Heart left ventricle (tissue), 16 donors: ENCODE measurements around the gene RSAD2. TPM values are rescaled to one million over a fixed set of nuclear protein-coding genes. Genes with fewer than 3 reads are reported as not detected.

Experiments
- ATAC-seq, 4 donors: fragments of 200-7000 bp; cut with Tn5 transposase; one replicate each; pipeline ENCODE4 v1.9.1; 2020 to 2022; ENCODE audit warnings: moderate library complexity in 4 of 4, mild to moderate bottlenecking in 3 of 4, moderate number of reproducible peaks in 1 of 4
- DNase-seq, 5 donors: peaks; one replicate each; pipeline ENCODE4 v3.0.0-alpha.2; 2020
- H3K27ac ChIP-seq, 12 donors: fragments of 200-600 bp; sonication (generic) in 4 of 12; one replicate each; pipeline versions ENCODE4 v1.5.0 to v1.8.0; 2016 to 2022; ENCODE audit warnings: mild to moderate bottlenecking in 2 of 12
- H3K27me3 ChIP-seq, 9 donors: fragments of 200-600 bp; sonication (generic) in 2 of 9; one replicate each; pipeline versions ENCODE4 v1.5.1 to v1.8.0; 2016 to 2022; ENCODE audit warnings: mild to moderate bottlenecking in 3 of 9
- H3K36me3 ChIP-seq, 9 donors: fragments of 200-600 bp; sonication (generic) in 2 of 9; one replicate each; pipeline versions ENCODE4 v1.5.0 to v1.8.0; 2018 to 2022; ENCODE audit warnings: mild to moderate bottlenecking in 2 of 9
- H3K4me1 ChIP-seq, 12 donors: fragments of 200-600 bp; sonication (generic) in 4 of 12; one replicate each; pipeline versions ENCODE4 v1.5.0 to v1.8.0; 2016 to 2022; ENCODE audit warnings: mild to moderate bottlenecking in 3 of 12
- H3K4me3 ChIP-seq, 12 donors: fragments of 200-600 bp; sonication (generic) in 4 of 12; one replicate each; pipeline versions ENCODE4 v1.5.0 to v1.8.0; 2017 to 2022; ENCODE audit warnings: mild to moderate bottlenecking in 9 of 12, moderate library complexity in 4 of 12
- H3K9me3 ChIP-seq, 12 donors: fragments of 200-600 bp; sonication (generic) in 4 of 12; one replicate each; pipeline versions ENCODE4 v1.5.0 to v1.8.0; 2016 to 2022; ENCODE audit warnings: mild to moderate bottlenecking in 1 of 12
- CTCF ChIP-seq, 12 donors: fragments of 200-600 bp; sonication (generic) in 4 of 12; IDR thresholded peaks; one replicate each; pipeline versions ENCODE4 v1.5.0 to v1.8.0; 2018 to 2022; ENCODE audit warnings: antibody characterized with exemption in 12 of 12, mild to moderate bottlenecking in 5 of 12
- POLR2A ChIP-seq, 2 donors: fragments of 450-650 bp; IDR thresholded peaks; one replicate each; pipeline ENCODE4 v1.6.1; 2017; ENCODE audit warnings: antibody characterized with exemption in 2 of 2, mild to moderate bottlenecking in 2 of 2, moderate library complexity in 2 of 2
- WGBS, 4 donors: extraction: QIAGEN DNeasy Blood & Tissue Kit in 2 of 4; methylation state at CpG; one replicate each; pipeline versions ENCODE4 v1.1.5 to v1.1.7; 2013 to 2018; 5-methylcytosine and 5-hydroxymethylcytosine counted together
- intact Hi-C, 10 donors: fragments of 100-400 bp; cut with DNase I; formaldehyde crosslinking; loops; one replicate each; pipeline versions ENCODE4 v1.11.1 to v1.14.2; 2022
- polyA plus RNA-seq, 2 donors: library from polyadenylated mRNA; stranded (reverse); fragments of 200-250 nt; gene quantifications; one replicate each; pipeline ENCODE4 v1.2.3, GENCODE V29; 2013
- total RNA-seq, 9 donors: library from RNA; depleted of rRNA in 2 of 9; stranded (reverse); fragments of >200 nt in 2 of 9; fragmentation: NEBNext Ultra II Directional in 3 of 9; extraction: Animal tissue kit (Norgen Biotek cat#: 25700) in 3 of 9; gene quantifications; one replicate each; pipeline versions ENCODE4 v1.1.0 to v1.2.4, GENCODE V29; 2016 to 2023
- donor health status: ischemic (EF 13 %, LVEDD 7.1; RV severe dilation, severe dysfunction).
- donor health status: healthy with polysubstance abuse.
- donor health status: DM: no; HTN: yes; CAD: no.
- donor health status: DM: no; HTN: no; CAD: no.
- donor health status: ischemic (EF 25% LVEDD 6.9; RV normal size, moderate dysfunction).
- donor health status: ischemic (EF 25% LVEDD 5.7; RV mildly dilated, moderate dysfunction).
- donor health status: healthy.
- donor health status: DM: yes; HTN: yes; CAD: no.
- donor health status: ischemic (EF 35%, LVEDD 5.7; RV mildly dilated, moderate dysfunction).
- donor health status: nonischemic (EF 11% LVEDD 7.7; RV severe dilation, severe dysfunction).
- donor health status: DM: yes; HTN: yes; CAD: no.
- donor health status: PGD.
- donor health status: ischemic (EF 29% LVEDD 5.4; RV normal size, mild dysfunction).
- donor health status: nonischemic (EF 23%, LVEDD 6.1; RV moderate dilation, normal function).

Gene RSAD2
- total and polyA plus RNA-seq, 11 donors = 1.2 to 18.0 (median 4.7) TPM

- 4 to 9% (median 6%) methylated on average over 24 to 90 of the region's 90 CpGs for WGBS, 4 donors
- H3K36me3 ChIP-seq = no peaks in the 10 kb centered on the region
- intact Hi-C loops = loop anchor here (1.0 to 10.0 kb wide), 10 partner anchors 48 to 125 kb away; no protein-coding TSS in a partner anchor
- peak within 1 kb of the TSS; percentile 63 to 97 (median 76) for H3K4me3 ChIP-seq
- DNase-seq (peak; percentile 55 to 88 (median 70)), ATAC-seq (peak; percentile 51 to 86 (median 74))
- TF ChIP-seq POLR2A (IDR thresholded peaks at IDR 0.05) (no peak), CTCF (IDR thresholded peaks at IDR 0.05) (peak; percentile 27 to 64 (median 50))
- H3K9me3 ChIP-seq = no peaks in the 10 kb centered on the region
- no peaks in the 10 kb centered on the region for H3K27me3 ChIP-seq
- H3K4me1 ChIP-seq = peaks cover 13 to 43% (median 34%) of the 10 kb centered on the region in 12 donors
- H3K27ac ChIP-seq = peak within 1 kb of the TSS; percentile 52 to 90 (median 74)
These were observed 39.6 kb downstream of the RSAD2 start, which contains the start of gene RNF144A for GRCh38 chr2:6917071-6917760. Gene RNF144A, plus strand, starts transcription at chr2:6917412. Its CDS starts 79,515 bp downstream, at chr2:6996927.

- DNase-seq (peak in 3 of 5 donors; percentile 15 to 73 (median 38)), ATAC-seq (peak in 3 of 4 donors; percentile 16 to 45 (median 39))
- Histone ChIP-seq H3K4me3 (peak overlapping the region; percentile 63 to 97 (median 76)), H3K9me3 (no peaks in the 10 kb centered on the region), H3K27me3 (no peaks in the 10 kb centered on the region), H3K27ac (peak overlapping the region; percentile 52 to 90 (median 74)), H3K4me1 (peaks cover 13 to 48% (median 34%) of the 10 kb centered on the region in 12 donors), H3K36me3 (no peaks in the 10 kb centered on the region)
- TF ChIP-seq POLR2A (IDR thresholded peaks at IDR 0.05) = no peak
- TF ChIP-seq CTCF (IDR thresholded peaks at IDR 0.05) = peak in 1 of 12 donors; percentile 2
- 0 to 9% (median 1%) methylated on average over 2 to 68 of the region's 68 CpGs for WGBS, 4 donors
- intact Hi-C loops = loop anchor here (1.0 to 10.0 kb wide), 10 partner anchors 47 to 124 kb away; no protein-coding TSS in a partner anchor
These were observed 40.3 kb downstream of the RSAD2 start for GRCh38 chr2:6917761-6918421.

GRCh38 chr2:6919901-6920742 is 42.5 kb downstream of the RSAD2 start:
- WGBS, 4 donors = 58 to 71% (median 63%) methylated on average over 12 of the region's 12 CpGs

More at GRCh38 chr2:6919901-6920742, 42.5 kb downstream of the RSAD2 start:
- Histone ChIP-seq H3K27ac (peak overlapping the region in 3 of 12 donors; percentile 5 to 60 (median 57)), H3K9me3 (no peaks in the 10 kb centered on the region), H3K4me3 (no peak overlapping the region), H3K4me1 (peaks cover 13 to 70% (median 39%) of the 10 kb centered on the region in 12 donors), H3K36me3 (no peaks in the 10 kb centered on the region), H3K27me3 (no peaks in the 10 kb centered on the region)
- DNase-seq (no peak), ATAC-seq (no peak)
- intact Hi-C loops = loop anchor here (2.0 to 10.0 kb wide), 8 partner anchors 43 to 122 kb away; no protein-coding TSS in a partner anchor
- TF ChIP-seq CTCF (IDR thresholded peaks at IDR 0.05) (no peak), POLR2A (IDR thresholded peaks at IDR 0.05) (no peak)
